ENCODE data around the gene C21orf91.

- no peak; the same call in 1 of the 2 replicates for TF ChIP-seq POLR2AphosphoS5 (IDR thresholded peaks at IDR 0.05; ENCODE audit: low read depth)
- TF ChIP-seq REST (IDR thresholded peaks at IDR 0.05; ENCODE audit: insufficient replicate concordance, low read depth) = no peak
- TF ChIP-seq, protein P1, sequence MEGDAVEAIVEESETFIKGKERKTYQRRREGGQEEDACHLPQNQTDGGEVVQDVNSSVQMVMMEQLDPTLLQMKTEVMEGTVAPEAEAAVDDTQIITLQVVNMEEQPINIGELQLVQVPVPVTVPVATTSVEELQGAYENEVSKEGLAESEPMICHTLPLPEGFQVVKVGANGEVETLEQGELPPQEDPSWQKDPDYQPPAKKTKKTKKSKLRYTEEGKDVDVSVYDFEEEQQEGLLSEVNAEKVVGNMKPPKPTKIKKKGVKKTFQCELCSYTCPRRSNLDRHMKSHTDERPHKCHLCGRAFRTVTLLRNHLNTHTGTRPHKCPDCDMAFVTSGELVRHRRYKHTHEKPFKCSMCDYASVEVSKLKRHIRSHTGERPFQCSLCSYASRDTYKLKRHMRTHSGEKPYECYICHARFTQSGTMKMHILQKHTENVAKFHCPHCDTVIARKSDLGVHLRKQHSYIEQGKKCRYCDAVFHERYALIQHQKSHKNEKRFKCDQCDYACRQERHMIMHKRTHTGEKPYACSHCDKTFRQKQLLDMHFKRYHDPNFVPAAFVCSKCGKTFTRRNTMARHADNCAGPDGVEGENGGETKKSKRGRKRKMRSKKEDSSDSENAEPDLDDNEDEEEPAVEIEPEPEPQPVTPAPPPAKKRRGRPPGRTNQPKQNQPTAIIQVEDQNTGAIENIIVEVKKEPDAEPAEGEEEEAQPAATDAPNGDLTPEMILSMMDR (IDR thresholded peaks at IDR 0.05; ENCODE audit: insufficient read depth, low read length) = no peak
- no peak for TF ChIP-seq GABPA (IDR thresholded peaks at IDR 0.05; ENCODE audit: low read depth)
These were observed 706 bp downstream of the C21orf91 start for GRCh38 chr21:17818186-17819113.

Measured in HL-60 (cell line).